HL-60 (cell line): ENCODE measurements around the gene TAOK3.
A peak's percentile ranks its signal among the peaks of the same experiment; 100 is the strongest.

Experiments used
- DNase-seq, 2 experiments: peaks; one replicate each; pipeline ENCODE4 v3.0.0-alpha.2; 2010 to 2020; ENCODE audit warnings: low read depth in 1 of 2, low spot score in 1 of 2
- H3K27ac ChIP-seq: fragments of 250-450 bp; sonication (Bioruptor Pico); replicated peaks from 2 replicates; pipeline ENCODE4 v1.5.1; 2020; ENCODE audit warnings: mild to moderate bottlenecking, moderate library complexity
- H3K27me3 ChIP-seq: fragments of 250-450 bp; sonication (Bioruptor Pico); 2 replicates; pipeline ENCODE4 v1.5.1; 2021; ENCODE audit warnings: mild to moderate bottlenecking, moderate library complexity; ENCODE audit not compliant: insufficient read depth, poor library complexity, severe bottlenecking
- H3K4me3 ChIP-seq: replicated peaks from 2 replicates; pipeline ENCODE4 v1.5.1; 2011; ENCODE audit warnings: mild to moderate bottlenecking, control low read depth, low read length; ENCODE audit not compliant: insufficient read depth
- CTCF ChIP-seq: IDR thresholded peaks from one replicate; pipeline ENCODE4 v1.5.1; 2011; ENCODE audit warnings: low read length, control low read depth, inconsistent platforms; ENCODE audit not compliant: insufficient read depth
- GABPA ChIP-seq: IDR thresholded peaks from 2 replicates; pipeline ENCODE4 v1.6.1; 2012; ENCODE audit warnings: low read depth
- POLR2AphosphoS5 ChIP-seq: IDR thresholded peaks from 2 replicates; pipeline ENCODE4 v1.6.1; 2012; ENCODE audit warnings: low read depth
- REST ChIP-seq: IDR thresholded peaks from 2 replicates; pipeline ENCODE4 v1.6.1; 2012; ENCODE audit warnings: low read depth; ENCODE audit not compliant: insufficient replicate concordance
- SPI1 ChIP-seq: IDR thresholded peaks from 2 replicates; pipeline ENCODE4 v1.6.1; 2012; ENCODE audit warnings: low read depth, mild to moderate bottlenecking, borderline replicate concordance

The TAOK3 gene

GRCh38 chr12:118359541-118359915 lies 13.2 kb downstream of the TAOK3 start:
- no peak for TF ChIP-seq CTCF
- TF ChIP-seq POLR2AphosphoS5 = peak; percentile 56; the same call in 1 of the 2 replicates
- peak; percentile 42; the same call in 1 of the 2 replicates for TF ChIP-seq SPI1
- peak overlapping the region; percentile 86 for H3K27ac ChIP-seq
- DNase-seq = peak in 1 of 2 experiments; percentile 80
- peak overlapping the region; percentile 46 for H3K4me3 ChIP-seq
- H3K27me3 ChIP-seq = no peaks in the 10 kb centered on the region

DNA sequence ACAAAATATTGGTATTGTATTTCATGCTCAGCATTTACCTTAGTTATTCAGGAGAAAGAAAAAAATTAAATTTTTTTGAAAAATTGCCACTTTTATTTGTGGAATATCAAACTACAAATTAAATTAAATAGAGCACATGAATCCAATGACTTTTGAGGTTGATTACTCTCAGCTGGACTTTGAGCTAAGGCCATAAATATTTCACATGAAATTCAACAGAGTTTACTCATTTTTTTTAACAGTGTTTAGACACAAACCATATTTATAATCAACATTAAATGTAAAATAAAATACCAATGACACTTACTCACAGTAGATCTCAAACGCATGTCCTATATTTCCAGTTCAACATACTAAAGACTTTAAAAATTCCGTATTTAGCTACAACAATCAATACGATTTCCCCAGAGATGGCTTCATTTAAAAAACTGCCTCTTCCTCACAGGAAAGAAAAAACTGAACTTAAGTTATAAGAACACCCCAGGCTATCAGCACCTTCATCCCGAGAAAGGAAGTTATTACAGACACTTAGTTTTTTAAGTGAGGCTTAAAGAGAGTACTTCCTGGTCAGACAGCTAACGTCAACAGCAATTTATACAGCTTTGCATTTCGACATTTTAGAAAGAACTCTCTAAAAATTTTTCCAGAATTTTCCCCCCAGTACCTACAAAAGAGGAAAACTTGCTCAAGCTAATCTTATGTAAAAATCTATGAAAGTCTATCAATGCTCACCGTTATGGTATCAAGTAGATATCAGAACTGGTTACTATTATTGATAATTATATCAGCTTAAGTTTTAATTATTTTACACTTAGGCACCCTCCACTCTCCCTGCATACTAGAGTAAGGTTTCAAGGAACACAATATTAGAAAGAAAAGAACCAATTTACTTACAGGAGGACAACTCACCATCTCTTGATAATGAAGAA lies 13.8 kb downstream of the TAOK3 start:
- Histone ChIP-seq H3K27ac (peak overlapping the region; percentile 86), H3K27me3 (no peaks in the 10 kb centered on the region), H3K4me3 (peak overlapping the region; percentile 46)
- TF ChIP-seq SPI1 (peak; percentile 62; the same call in 1 of the 2 replicates), CTCF (no peak), POLR2AphosphoS5 (no peak), GABPA (no peak; the same call in 1 of the 2 replicates)
- peak; percentile 53 to 57 for DNase-seq

DNA sequence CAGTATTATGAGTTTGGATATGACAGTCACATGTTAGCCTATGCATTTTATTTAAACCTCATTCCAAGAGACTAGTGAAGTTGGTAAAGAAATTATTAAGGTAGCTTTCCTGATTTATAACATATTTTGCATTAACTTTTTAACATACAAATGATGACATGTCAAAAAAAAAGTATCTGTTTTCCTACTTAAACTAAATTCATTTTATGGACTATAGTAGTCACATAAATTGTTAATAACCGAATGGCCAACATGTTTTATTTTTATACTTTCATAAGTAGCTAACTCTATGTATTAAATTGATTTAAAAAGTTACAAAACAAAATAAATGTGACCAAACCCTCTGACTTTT lies 14.7 kb downstream of the TAOK3 start:
- no peak for DNase-seq
- peak overlapping the region; percentile 86 for H3K27ac ChIP-seq
- TF ChIP-seq REST (no peak), POLR2AphosphoS5 (no peak), GABPA (no peak), SPI1 (no peak), CTCF (no peak)
- peak overlapping the region; percentile 46 for H3K4me3 ChIP-seq
- no peaks in the 10 kb centered on the region for H3K27me3 ChIP-seq

DNA sequence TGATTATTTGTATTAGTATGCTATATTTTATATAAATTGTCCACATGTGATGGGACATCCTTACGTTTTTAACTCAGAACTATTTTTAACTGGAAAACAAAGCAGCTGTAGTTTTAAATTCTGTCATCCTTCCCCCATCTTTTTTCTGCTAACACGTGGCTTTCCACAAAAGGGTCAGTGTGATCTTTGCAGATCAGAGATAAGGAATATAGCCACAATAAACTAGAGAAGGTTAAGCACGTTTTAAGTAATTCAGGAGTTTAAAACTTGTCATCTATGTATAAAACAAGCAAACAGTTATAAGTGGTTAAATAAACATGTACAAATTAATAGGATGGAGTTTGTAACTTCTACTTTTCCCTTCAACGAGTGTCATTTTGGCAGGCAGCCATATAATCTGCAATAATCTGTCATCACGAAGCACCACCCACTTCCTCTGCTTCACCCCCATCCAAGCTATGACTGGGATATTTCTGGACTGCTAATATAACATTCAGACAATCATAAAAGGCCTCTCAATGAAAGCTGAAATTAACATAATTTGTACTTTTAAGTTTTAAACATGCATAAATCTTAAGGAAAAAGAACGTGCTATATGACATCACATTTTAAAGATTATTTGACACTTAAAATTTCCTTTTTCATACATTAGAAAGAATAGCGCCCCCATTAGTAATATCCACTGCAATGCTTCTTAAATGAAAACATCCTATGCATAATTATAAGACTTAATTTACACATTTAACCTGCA lies 15.3 kb downstream of the TAOK3 start:
- H3K27ac ChIP-seq = peak overlapping the region; percentile 86
- peak overlapping the region; percentile 46 for H3K4me3 ChIP-seq
- peak; percentile 64 to 89 for DNase-seq
- TF ChIP-seq GABPA (no peak), SPI1 (peak; percentile 90), CTCF (peak; percentile 42), POLR2AphosphoS5 (peak; percentile 44; the same call in 1 of the 2 replicates), REST (peak; percentile 11)
- no peaks in the 10 kb centered on the region for H3K27me3 ChIP-seq
